ENCODE measurements around the gene FAM184A. TPM values are rescaled to one million over a fixed set of nuclear protein-coding genes. Genes with fewer than 3 reads are reported as not detected.
"Not testable (repeated sequence)": the region's sequence is repeated elsewhere in the genome, so short reads cannot be mapped to it uniquely, and the experiment has no call there.

FAM184A gene
- total RNA-seq, 1 donor from 2014 or later: 3.4 TPM

DNA sequence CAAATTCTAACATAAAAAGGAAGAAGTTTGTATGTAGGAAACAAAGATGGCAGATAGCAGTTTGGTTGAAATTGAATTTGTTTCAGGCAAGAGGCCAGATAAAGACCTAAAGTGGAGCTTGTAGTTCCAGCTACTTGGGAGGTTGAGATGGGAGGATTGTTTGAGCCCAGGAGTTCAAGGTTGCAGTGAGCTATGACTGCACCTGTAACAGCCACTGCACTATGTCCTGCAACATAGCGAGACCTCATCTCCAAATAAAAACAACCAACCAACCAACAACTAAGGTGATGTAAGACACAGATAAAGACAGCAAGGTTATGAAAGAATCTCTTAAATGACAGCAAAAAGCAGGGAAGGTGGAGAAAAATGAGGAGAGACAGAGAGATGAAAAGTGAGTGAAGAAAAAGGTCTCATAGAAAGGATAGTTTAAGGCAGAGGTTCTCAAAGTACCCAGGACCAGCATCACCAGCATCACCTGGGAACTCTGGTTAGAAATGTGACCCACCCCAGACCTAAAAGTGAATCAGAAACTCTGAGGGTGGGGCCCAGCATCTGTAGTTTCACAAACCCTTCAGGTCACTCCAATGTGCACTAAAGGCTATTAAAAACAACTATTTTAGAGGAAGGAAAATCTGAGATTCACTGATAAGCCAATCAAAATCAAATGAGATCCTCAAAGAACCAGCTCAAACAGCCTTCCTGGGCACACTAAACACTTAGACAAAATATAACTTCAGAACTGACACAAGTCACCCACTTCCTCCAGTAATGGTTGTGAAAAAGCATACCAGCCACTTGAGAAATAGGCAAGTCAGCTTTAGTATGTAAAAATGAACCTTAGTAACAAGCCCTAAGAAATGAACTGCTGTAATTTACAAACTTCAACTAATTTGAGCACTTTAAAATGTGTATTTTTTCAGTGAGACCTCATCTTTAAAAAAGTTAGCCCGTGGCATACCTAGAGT, 57.6 kb downstream of the FAM184A start:
- intact Hi-C loops (cut with DNase I): no loop called here
- H3K4me3 ChIP-seq: no peak overlapping the region
- no peak overlapping the region for H3K27ac ChIP-seq
- TF ChIP-seq CTCF (IDR thresholded peaks at IDR 0.05) (no peak), POLR2A (IDR thresholded peaks at IDR 0.05) (no peak)
- no peaks in the 10 kb centered on the region for H3K27me3 ChIP-seq
- no peaks in the 10 kb centered on the region for H3K9me3 ChIP-seq
- no peak for DNase-seq (ENCODE audit: extremely low spot score in 2 of 2)
- H3K36me3 ChIP-seq: no peaks in the 10 kb centered on the region
- no peaks in the 10 kb centered on the region for H3K4me1 ChIP-seq

GRCh38 chr6:119015165-119015564, 63.3 kb downstream of the FAM184A start:
- H3K9me3 ChIP-seq; H3K36me3 ChIP-seq; H3K4me1 ChIP-seq; H3K27me3 ChIP-seq; intact Hi-C loops (cut with DNase I); H3K27ac ChIP-seq; H3K4me3 ChIP-seq; DNase-seq (ENCODE audit: extremely low spot score in 2 of 2): not testable (repeated sequence)

GRCh38 chr6:119012521-119012920, 65.9 kb downstream of the FAM184A start:
- Histone ChIP-seq H3K27ac (no peak overlapping the region), H3K4me3 (no peak overlapping the region), H3K9me3 (no peaks in the 10 kb centered on the region), H3K27me3 (no peaks in the 10 kb centered on the region), H3K4me1 (no peaks in the 10 kb centered on the region), H3K36me3 (no peaks in the 10 kb centered on the region)
- intact Hi-C loops (cut with DNase I): no loop called here
- no peak for DNase-seq (ENCODE audit: extremely low spot score in 2 of 2)
- TF ChIP-seq CTCF (IDR thresholded peaks at IDR 0.05) (no peak), POLR2A (IDR thresholded peaks at IDR 0.05) (no peak), POLR2AphosphoS5 (IDR thresholded peaks at IDR 0.05; ENCODE audit: insufficient read depth in 1 of 2, low read depth in 1 of 2) (no peak)

DNA sequence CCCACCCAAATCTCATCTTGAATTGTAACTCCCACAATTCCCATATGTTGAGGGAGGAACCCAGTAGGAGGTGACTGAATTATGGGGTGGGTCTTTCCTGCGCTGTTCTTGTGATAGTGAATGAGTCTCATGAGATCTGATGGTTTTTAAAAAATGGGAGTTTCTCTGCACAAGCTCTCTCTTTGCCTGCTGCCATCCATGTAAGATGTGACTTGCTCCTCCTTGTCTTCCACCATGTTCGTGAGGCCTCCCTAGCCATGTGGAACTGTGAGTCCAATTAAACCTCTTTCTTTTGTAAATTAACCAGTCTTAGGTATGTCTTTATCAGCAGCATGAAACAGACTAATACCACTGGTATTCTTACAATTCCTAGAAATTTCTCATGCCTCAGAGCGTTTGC, 69.2 kb downstream of the FAM184A start:
- H3K4me3 ChIP-seq; H3K4me1 ChIP-seq; H3K36me3 ChIP-seq; H3K27me3 ChIP-seq; H3K9me3 ChIP-seq; H3K27ac ChIP-seq; intact Hi-C loops (cut with DNase I); DNase-seq (ENCODE audit: extremely low spot score in 2 of 2): not testable (repeated sequence)

DNA sequence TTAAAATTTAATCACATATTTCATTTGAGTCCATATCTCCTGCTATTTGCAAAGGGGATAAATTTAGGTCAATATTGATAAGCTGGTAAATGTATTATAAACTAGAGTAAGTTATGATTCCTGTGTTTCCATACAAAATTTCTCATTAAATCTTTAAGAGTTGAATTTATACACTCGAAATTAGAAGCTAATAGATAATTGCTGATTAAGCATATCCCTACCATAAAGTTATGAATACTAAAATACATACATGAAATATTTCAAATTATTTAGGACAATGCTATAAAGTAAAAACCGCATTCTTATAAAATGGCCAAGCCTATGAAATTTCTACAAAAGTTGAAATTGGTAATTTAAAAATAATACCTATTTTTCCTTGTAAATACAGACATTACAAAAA, 71.5 kb downstream of the FAM184A start:
- H3K4me3 ChIP-seq: no peak overlapping the region
- no peak overlapping the region for H3K27ac ChIP-seq
- H3K27me3 ChIP-seq: no peaks in the 10 kb centered on the region
- H3K4me1 ChIP-seq: no peaks in the 10 kb centered on the region
- intact Hi-C loops (cut with DNase I): no loop called here
- TF ChIP-seq CTCF (IDR thresholded peaks at IDR 0.05) (no peak), POLR2AphosphoS5 (IDR thresholded peaks at IDR 0.05; ENCODE audit: insufficient read depth in 1 of 2, low read depth in 1 of 2) (no peak), POLR2A (IDR thresholded peaks at IDR 0.05) (no peak)
- no peaks in the 10 kb centered on the region for H3K9me3 ChIP-seq
- no peaks in the 10 kb centered on the region for H3K36me3 ChIP-seq
- no peak for DNase-seq (ENCODE audit: extremely low spot score in 2 of 2)

DNA sequence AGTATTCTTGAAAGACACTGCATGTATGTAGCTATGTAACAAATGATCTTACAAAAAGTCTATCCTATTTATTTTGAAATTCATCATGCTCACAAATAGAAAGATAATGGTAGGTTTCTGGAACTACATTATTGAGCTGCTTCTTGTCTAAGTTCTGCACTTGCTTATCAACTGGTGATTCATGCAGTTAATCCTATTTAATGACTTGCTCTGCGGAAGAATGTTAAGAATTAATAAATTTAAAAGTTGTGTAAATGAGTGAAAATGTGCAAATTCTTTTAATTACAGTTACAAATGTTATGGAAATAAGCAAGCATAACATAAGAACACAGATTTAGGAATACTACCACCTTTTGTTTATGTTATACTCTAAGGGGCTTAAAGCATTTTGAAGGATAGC, 76.4 kb downstream of the FAM184A start:
- Histone ChIP-seq H3K9me3 (no peaks in the 10 kb centered on the region), H3K27me3 (no peaks in the 10 kb centered on the region), H3K36me3 (no peaks in the 10 kb centered on the region), H3K27ac (no peak overlapping the region), H3K4me3 (no peak overlapping the region), H3K4me1 (no peaks in the 10 kb centered on the region)
- intact Hi-C loops (cut with DNase I): no loop called here
- TF ChIP-seq CTCF (IDR thresholded peaks at IDR 0.05) (no peak), POLR2AphosphoS5 (IDR thresholded peaks at IDR 0.05; ENCODE audit: insufficient read depth in 1 of 2, low read depth in 1 of 2) (no peak), POLR2A (IDR thresholded peaks at IDR 0.05) (no peak)
- DNase-seq (ENCODE audit: extremely low spot score in 2 of 2): no peak
